Mesenchymal stem cell (in vitro differentiated cells and primary cell): ENCODE measurements around the gene EIF3A.

Experiments
- DNase-seq: peaks from one replicate; pipeline ENCODE4 v3.0.0-alpha.2; 2013
- H2AFZ ChIP-seq: one replicate; pipeline ENCODE4 v1.6.1; 2013; ENCODE audit warnings: low read depth, mild to moderate bottlenecking, control low read depth, inconsistent platforms, low read length, moderate library complexity
- H2AK5ac ChIP-seq: 2 replicates; pipeline ENCODE4 v1.6.1; 2013; ENCODE audit warnings: low read length, moderate library complexity, mild to moderate bottlenecking, inconsistent platforms; ENCODE audit not compliant: severe bottlenecking
- H2BK120ac ChIP-seq: one replicate; pipeline ENCODE4 v1.6.1; 2013; ENCODE audit warnings: low read depth, mild to moderate bottlenecking, inconsistent platforms, low read length, moderate library complexity
- H2BK12ac ChIP-seq, 2 experiments: one replicate each; pipeline ENCODE4 v1.6.1; 2013; ENCODE audit warnings: inconsistent platforms in 2 of 2, low read length in 2 of 2, mild to moderate bottlenecking in 2 of 2, moderate library complexity in 2 of 2, control low read depth in 1 of 2
- H2BK15ac ChIP-seq: one replicate; pipeline ENCODE4 v1.6.1; 2013; ENCODE audit warnings: mild to moderate bottlenecking, low read depth, inconsistent platforms; ENCODE audit not compliant: poor library complexity, severe bottlenecking
- H2BK5ac ChIP-seq: 2 replicates; pipeline ENCODE4 v1.6.1; 2013; ENCODE audit warnings: low read depth, mild to moderate bottlenecking, low read length, control low read depth, inconsistent platforms; ENCODE audit not compliant: poor library complexity, severe bottlenecking
- H3K14ac ChIP-seq, 2 experiments: one replicate each; pipeline ENCODE4 v1.6.1; 2013; ENCODE audit warnings: inconsistent platforms in 2 of 2, low read length in 2 of 2, control low read depth in 1 of 2, mild to moderate bottlenecking in 1 of 2, moderate library complexity in 1 of 2
- H3K18ac ChIP-seq, 2 experiments: one replicate each; pipeline ENCODE4 v1.6.1; 2013; ENCODE audit warnings: inconsistent platforms in 2 of 2, low read length in 2 of 2, control low read depth in 1 of 2, low read depth in 1 of 2, mild to moderate bottlenecking in 1 of 2
- H3K23ac ChIP-seq, 2 experiments: one replicate each; pipeline ENCODE4 v1.6.1; 2013; ENCODE audit warnings: inconsistent platforms in 2 of 2, low read length in 2 of 2, mild to moderate bottlenecking in 2 of 2, moderate library complexity in 2 of 2, control low read depth in 1 of 2
- H3K27ac ChIP-seq: 2 replicates; pipeline ENCODE4 v1.5.1; 2013; ENCODE audit warnings: mild to moderate bottlenecking, moderate library complexity, low read length, control low read depth, inconsistent platforms; ENCODE audit not compliant: poor library complexity, severe bottlenecking
- H3K27me3 ChIP-seq, 2 experiments: 2 replicates each; pipeline versions ENCODE4 v1.6.1 to v1.7.0; 2013; ENCODE audit warnings: low read length in 2 of 2, mild to moderate bottlenecking in 2 of 2, moderate library complexity in 2 of 2, control low read depth in 1 of 2, inconsistent platforms in 1 of 2; ENCODE audit not compliant: control insufficient read depth in 1 of 2, insufficient read depth in 1 of 2
- H3K36me3 ChIP-seq, 2 experiments: 2 replicates each; pipeline versions ENCODE4 v1.6.1 to v1.7.0; 2013; ENCODE audit warnings: low read length in 2 of 2, control low read depth in 1 of 2, inconsistent platforms in 1 of 2, low read depth in 1 of 2, mild to moderate bottlenecking in 1 of 2; ENCODE audit not compliant: insufficient read depth in 2 of 2, control insufficient read depth in 1 of 2
- H3K4ac ChIP-seq, 2 experiments: one replicate each; pipeline ENCODE4 v1.6.1; 2013; ENCODE audit warnings: inconsistent platforms in 2 of 2, low read length in 2 of 2, mild to moderate bottlenecking in 2 of 2, moderate library complexity in 2 of 2, control low read depth in 1 of 2, low read depth in 1 of 2
- H3K4me1 ChIP-seq: 2 replicates; pipeline ENCODE4 v1.6.1; 2013; ENCODE audit warnings: low read depth, low read length, control low read depth; ENCODE audit not compliant: control insufficient read depth, insufficient read depth
- H3K4me2 ChIP-seq: 2 replicates; pipeline ENCODE4 v1.6.1; 2013; ENCODE audit warnings: low read length, mild to moderate bottlenecking, inconsistent platforms; ENCODE audit not compliant: poor library complexity, severe bottlenecking
- H3K4me3 ChIP-seq, 2 experiments: 2 replicates each; pipeline versions ENCODE4 v1.5.1 to v1.7.0; 2013; ENCODE audit warnings: low read length in 2 of 2, mild to moderate bottlenecking in 2 of 2, control low read depth in 1 of 2, low read depth in 1 of 2; ENCODE audit not compliant: insufficient read depth in 1 of 2
- H3K79me1 ChIP-seq: replicated peaks from 2 replicates; pipeline ENCODE4 v1.6.1; 2013; ENCODE audit warnings: mild to moderate bottlenecking, control low read depth, low read length, inconsistent platforms; ENCODE audit not compliant: poor library complexity, severe bottlenecking
- H3K9ac ChIP-seq: 2 replicates; pipeline ENCODE4 v1.7.0; 2013; ENCODE audit warnings: mild to moderate bottlenecking, low read length, moderate library complexity
- H3K9me3 ChIP-seq: 2 replicates; pipeline ENCODE4 v1.7.0; 2013; ENCODE audit warnings: mild to moderate bottlenecking, low read length; ENCODE audit not compliant: control insufficient read depth
- H4K8ac ChIP-seq: one replicate; pipeline ENCODE4 v1.6.1; 2013; ENCODE audit warnings: inconsistent platforms, mild to moderate bottlenecking, low read length, moderate library complexity
- H4K91ac ChIP-seq: one replicate; pipeline ENCODE4 v1.6.1; 2013; ENCODE audit warnings: mild to moderate bottlenecking, low read length, inconsistent platforms
- WGBS: methylation state at CpG from one replicate; pipeline ENCODE4 v1.1.7; 2013; ENCODE audit warnings: mixed read lengths; 5-methylcytosine and 5-hydroxymethylcytosine counted together

EIF3A gene

DNA sequence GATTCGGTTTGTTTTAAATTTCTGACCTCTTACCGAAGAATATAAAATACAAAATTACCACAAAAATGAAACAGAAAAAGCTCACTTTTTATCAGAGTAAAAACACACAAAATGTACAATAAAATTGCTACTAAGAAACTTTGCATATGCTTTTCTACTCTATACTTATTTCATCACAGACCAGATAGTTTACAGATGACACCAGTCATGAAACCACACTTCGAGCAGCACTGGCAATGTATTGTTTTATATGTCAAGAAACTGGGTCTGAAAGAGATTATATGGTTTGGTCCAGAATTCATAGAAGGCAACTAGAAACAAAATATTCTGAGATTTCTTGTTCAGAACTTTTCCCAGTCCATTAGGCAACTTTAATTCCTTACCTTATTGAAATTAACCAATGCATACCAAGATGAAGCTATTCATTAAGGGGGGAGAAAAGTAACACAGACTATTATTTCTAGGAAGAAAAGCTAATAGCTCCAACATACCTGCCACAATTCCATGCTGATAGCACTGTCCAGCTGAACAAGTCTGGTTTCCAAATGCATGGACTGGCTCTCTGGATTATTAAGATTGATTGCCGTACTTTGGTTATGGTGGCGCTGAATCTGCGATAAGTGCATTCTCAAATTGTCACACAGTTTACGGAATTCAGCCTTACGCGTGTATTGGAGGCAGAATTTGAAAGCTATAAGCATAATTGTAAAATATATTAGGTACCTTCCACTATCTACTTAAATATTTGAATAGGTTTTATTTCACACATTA, 10.0 kb downstream of the EIF3A start:
- Histone ChIP-seq H3K23ac (no peak overlapping the region), H3K36me3 (peaks cover 33 to 80% of the 10 kb centered on the region in 2 experiments), H2BK5ac (no peak overlapping the region), H3K27ac (no peak overlapping the region), H3K4me1 (peaks cover 2% of the 10 kb centered on the region), H3K9me3 (no peaks in the 10 kb centered on the region), H2BK12ac (no peak overlapping the region), H3K9ac (no peak overlapping the region), H2AK5ac (no peak overlapping the region), H4K8ac (no peak overlapping the region), H2BK120ac (no peak overlapping the region), H3K14ac (no peak overlapping the region), H3K4ac (no peak overlapping the region), H3K4me2 (no peak overlapping the region), H3K79me1 (peaks cover 6% of the 10 kb centered on the region), H2AFZ (no peak overlapping the region), H3K27me3 (no peaks in the 10 kb centered on the region), H3K18ac (no peak overlapping the region), H3K4me3 (no peak overlapping the region), H4K91ac (no peak overlapping the region), H2BK15ac (no peak overlapping the region)
- 97% methylated on average over 5 of the region's 9 CpGs for WGBS
- DNase-seq, result no peak

DNA sequence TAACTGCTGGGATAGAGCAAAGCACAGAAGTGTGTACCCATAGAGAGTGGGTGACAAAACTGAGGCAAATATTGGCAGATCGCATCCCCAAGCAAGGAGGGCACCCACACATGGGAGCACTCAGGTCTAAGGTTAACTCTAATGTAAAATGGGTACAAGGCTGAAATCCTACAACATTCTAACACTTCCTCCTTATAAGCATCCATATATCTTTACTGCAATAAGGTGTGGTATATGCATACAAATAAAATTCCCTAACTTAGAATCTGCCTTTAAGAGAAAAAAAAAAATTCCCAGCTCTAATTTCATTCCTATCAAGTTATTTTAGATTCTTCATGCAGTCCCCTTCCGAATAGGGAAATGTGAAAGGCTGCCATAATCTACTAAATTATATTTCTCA, 18.7 kb downstream of the EIF3A start:
- Histone ChIP-seq H2BK120ac (no peak overlapping the region), H2BK12ac (no peak overlapping the region), H2BK5ac (no peak overlapping the region), H3K9me3 (no peaks in the 10 kb centered on the region), H3K18ac (no peak overlapping the region), H3K27ac (no peak overlapping the region), H3K4me1 (no peaks in the 10 kb centered on the region), H3K36me3 (peaks cover 44 to 99% of the 10 kb centered on the region in 2 experiments), H2BK15ac (no peak overlapping the region), H2AK5ac (no peak overlapping the region), H3K14ac (no peak overlapping the region), H3K27me3 (no peaks in the 10 kb centered on the region), H3K23ac (no peak overlapping the region), H2AFZ (no peak overlapping the region), H4K91ac (no peak overlapping the region), H4K8ac (no peak overlapping the region), H3K79me1 (peaks cover 12% of the 10 kb centered on the region), H3K4me3 (no peak overlapping the region), H3K9ac (no peak overlapping the region), H3K4me2 (no peak overlapping the region), H3K4ac (no peak overlapping the region)
- DNase-seq, result no peak
- no CpG with 5 or more reads among the region's 2 CpGs for WGBS

DNA sequence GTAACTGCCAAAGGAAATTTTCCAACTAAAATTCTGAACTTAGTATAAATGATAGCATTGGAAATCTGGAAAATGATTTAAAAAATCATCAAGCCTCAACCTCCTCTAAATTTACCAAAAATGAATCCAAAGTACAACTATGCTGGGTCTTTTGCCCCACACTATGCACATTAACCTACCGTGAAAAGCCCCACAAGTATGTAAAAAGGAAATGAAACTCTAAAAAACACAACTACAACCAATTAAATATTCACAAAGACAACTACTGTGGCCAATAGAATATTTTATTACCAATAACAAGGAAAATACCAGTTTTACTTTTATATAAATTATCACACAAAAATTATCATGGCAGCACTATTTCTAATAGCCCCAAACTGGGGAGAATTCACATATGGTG, 19.3 kb downstream of the EIF3A start:
- H3K4me1 ChIP-seq, result no peaks in the 10 kb centered on the region

DNA sequence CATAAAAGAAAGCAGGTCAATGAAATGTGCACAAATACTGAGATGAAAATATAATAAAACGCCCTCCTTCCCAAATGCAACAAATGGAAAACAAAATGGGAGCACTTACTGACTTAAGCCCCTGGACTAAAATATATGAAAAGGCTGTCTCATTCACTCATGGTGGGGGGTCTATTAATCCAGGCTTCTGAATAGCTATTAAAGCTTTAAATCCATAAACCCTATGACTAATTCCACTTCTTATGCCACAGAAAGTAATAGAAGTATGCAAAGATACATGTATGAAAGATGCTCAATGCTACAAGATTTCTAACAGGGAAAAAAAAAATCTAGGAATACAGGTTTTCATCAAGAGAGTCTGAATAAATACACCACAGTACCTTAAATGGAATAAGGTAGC, 20.5 kb downstream of the EIF3A start:
- no peak overlapping the region for H4K8ac ChIP-seq
- H2AK5ac ChIP-seq, result no peak overlapping the region
- H2BK5ac ChIP-seq, result no peak overlapping the region
- peaks cover 12% of the 10 kb centered on the region for H3K79me1 ChIP-seq
- no peak overlapping the region for H3K4me3 ChIP-seq
- H3K23ac ChIP-seq, result no peak overlapping the region
- H3K4me2 ChIP-seq, result no peak overlapping the region
- no peak overlapping the region for H3K9ac ChIP-seq
- no peaks in the 10 kb centered on the region for H3K9me3 ChIP-seq
- peaks cover 33 to 100% of the 10 kb centered on the region in 2 experiments for H3K36me3 ChIP-seq
- H3K4ac ChIP-seq, result no peak overlapping the region
- H3K18ac ChIP-seq, result no peak overlapping the region
- no peak overlapping the region for H2BK12ac ChIP-seq
- H3K14ac ChIP-seq, result no peak overlapping the region
- no peak overlapping the region for H2BK15ac ChIP-seq
- H3K27me3 ChIP-seq, result no peaks in the 10 kb centered on the region
- no CpG with 5 or more reads among the region's 1 CpG for WGBS
- no peak for DNase-seq
- H3K4me1 ChIP-seq, result no peaks in the 10 kb centered on the region
- no peak overlapping the region for H3K27ac ChIP-seq
- H2AFZ ChIP-seq, result no peak overlapping the region
- no peak overlapping the region for H2BK120ac ChIP-seq
- H4K91ac ChIP-seq, result no peak overlapping the region

More for the DNA sequence above, 19.3 kb downstream of the EIF3A start:
- Histone ChIP-seq H2BK12ac (no peak overlapping the region), H2AK5ac (no peak overlapping the region), H2BK120ac (no peak overlapping the region), H3K36me3 (peaks cover 39 to 99% of the 10 kb centered on the region in 2 experiments), H3K27me3 (no peaks in the 10 kb centered on the region), H3K9me3 (no peaks in the 10 kb centered on the region), H3K4me2 (no peak overlapping the region), H3K9ac (no peak overlapping the region), H3K14ac (no peak overlapping the region), H4K91ac (no peak overlapping the region), H3K79me1 (peaks cover 12% of the 10 kb centered on the region), H3K4ac (no peak overlapping the region), H2BK15ac (no peak overlapping the region), H2BK5ac (no peak overlapping the region), H3K4me3 (no peak overlapping the region), H3K18ac (no peak overlapping the region), H4K8ac (no peak overlapping the region), H3K27ac (no peak overlapping the region), H2AFZ (no peak overlapping the region), H3K23ac (no peak overlapping the region)
- 100% methylated on average over 1 of the region's 1 CpG for WGBS
- DNase-seq, result no peak
